A172 (cell line): ENCODE data around the gene UPB1. TPM values are rescaled to one million over a fixed set of nuclear protein-coding genes. Genes with fewer than 3 reads are reported as not detected.
"Not testable (repeated sequence)": the region's sequence is repeated elsewhere in the genome, so short reads cannot be mapped to it uniquely, and the experiment has no call there.

Experiments used
- DNase-seq: peaks from one replicate; pipeline ENCODE4 v3.0.0-alpha.2; 2015; ENCODE audit warnings: low spot score
- total RNA-seq: library from RNA; depleted of rRNA; stranded (reverse); fragments of >200 nt; shearing (Covaris generic); gene quantifications from 2 replicates; pipeline ENCODE4 v1.2.3, GENCODE V29; 2014

The UPB1 gene
- total RNA-seq, 1 experiment from 2014 or later, result not detected

- no peak for DNase-seq
These were observed 36.9 kb downstream of the UPB1 start for GRCh38 chr22:24532075-24532474.

GRCh38 chr22:24535348-24535747, 40.2 kb downstream of the UPB1 start:
- DNase-seq, result no peak

- DNase-seq, result no peak
These were observed 41.0 kb downstream of the UPB1 start for GRCh38 chr22:24536089-24536488.

- DNase-seq, result no peak
These were observed 45.3 kb downstream of the UPB1 start for GRCh38 chr22:24540470-24540869.

- DNase-seq, result no peak
These were observed 46.8 kb downstream of the UPB1 start for GRCh38 chr22:24541681-24542515.

GRCh38 chr22:24542641-24543040, 47.5 kb downstream of the UPB1 start:
- no peak for DNase-seq

GRCh38 chr22:24543185-24543601, 48.1 kb downstream of the UPB1 start:
- DNase-seq, result no peak

- DNase-seq, result no peak
These were observed 48.6 kb downstream of the UPB1 start for GRCh38 chr22:24543679-24544243.

- DNase-seq, result no peak
These were observed 53.7 kb downstream of the UPB1 start for GRCh38 chr22:24548812-24549211.

- peak; percentile 16 for DNase-seq
These were observed 55.1 kb downstream of the UPB1 start for GRCh38 chr22:24550028-24550901.

GRCh38 chr22:24550902-24551435, 55.8 kb downstream of the UPB1 start:
- DNase-seq, result no peak

- not testable (repeated sequence) for DNase-seq
These were observed 57.6 kb downstream of the UPB1 start for GRCh38 chr22:24552503-24553286.

- no peak for DNase-seq
These were observed 58.6 kb downstream of the UPB1 start for GRCh38 chr22:24553597-24554312.

- no peak for DNase-seq
These were observed 59.4 kb downstream of the UPB1 start, which contains the start of gene GUCD1 for GRCh38 chr22:24554313-24555164. GUCD1 (minus strand) TSS chr22:24555138; CDS start chr22:24554991, 147 bp downstream.

GRCh38 chr22:24555165-24556039, 60.3 kb downstream of the UPB1 start, which contains the start of gene SNRPD3:
SNRPD3 (plus strand) TSS chr22:24555999; CDS start chr22:24557675, 1,676 bp downstream.
- peak; percentile 89 for DNase-seq

- no peak for DNase-seq
These were observed 64.3 kb downstream of the UPB1 start for GRCh38 chr22:24559471-24559870.

GRCh38 chr22:24563246-24563645, 68.1 kb downstream of the UPB1 start:
- DNase-seq, result no peak

GRCh38 chr22:24564376-24565058, 69.4 kb downstream of the UPB1 start:
- no peak for DNase-seq
